CD4-positive, alpha-beta T cell (primary cell): ENCODE results near the gene RANGAP1. TPM values are rescaled to one million over a fixed set of nuclear protein-coding genes. Genes with fewer than 3 reads are reported as not detected.
A peak's percentile ranks its signal among the peaks of the same experiment; 100 is the strongest.

Source experiments
- ATAC-seq: fragments of 200-7000 bp; cut with Tn5 transposase; one replicate; pipeline ENCODE4 v1.10.0; 2022; ENCODE audit warnings: mild to moderate bottlenecking; ENCODE audit not compliant: poor library complexity
- CTCF ChIA-PET: fragments of 350-600 bp; sonication (Branson Sonifier 250); formaldehyde crosslinking; loops from one replicate; lab custom pipeline; 2021; ENCODE audit warnings: antibody characterized with exemption, inconsistent platforms; lab: Charles Lee
- POLR2A ChIA-PET: fragments of 350-600 bp; sonication (Branson Sonifier 250); formaldehyde crosslinking; loops from one replicate; lab custom pipeline; 2021; ENCODE audit warnings: antibody characterized with exemption, inconsistent platforms; lab: Charles Lee
- DNase-seq, 14 experiments: peaks; one replicate each; pipeline ENCODE4 v3.0.0-alpha.2; 2013 to 2020; ENCODE audit warnings: mixed read lengths in 2 of 14
- H3K27ac ChIP-seq, 2 donors: one replicate each; pipeline versions ENCODE4 v1.5.1 to v1.7.0; 2013; ENCODE audit warnings: low read length in 2 of 2, low read depth in 1 of 2, mild to moderate bottlenecking in 1 of 2
- H3K27me3 ChIP-seq, 2 experiments: 1 replicate in 1 of 2; 2 replicates in 1 of 2; pipeline versions ENCODE4 v1.6.1 to v1.7.0; 2013; ENCODE audit warnings: low read length in 2 of 2, control low read depth in 1 of 2, mild to moderate bottlenecking in 1 of 2, moderate library complexity in 1 of 2; ENCODE audit not compliant: insufficient read depth in 2 of 2, control insufficient read depth in 1 of 2
- H3K36me3 ChIP-seq: one replicate; pipeline ENCODE4 v1.6.1; 2013; ENCODE audit warnings: low read length, control low read depth; ENCODE audit not compliant: insufficient read depth
- H3K4me1 ChIP-seq: one replicate; pipeline ENCODE4 v1.6.1; 2013; ENCODE audit warnings: low read length, control low read depth; ENCODE audit not compliant: insufficient read depth
- H3K4me3 ChIP-seq: one replicate; pipeline ENCODE4 v1.5.1; 2013; ENCODE audit warnings: mild to moderate bottlenecking, low read length, moderate library complexity
- H3K9me3 ChIP-seq, 2 experiments: 1 replicate in 1 of 2; 2 replicates in 1 of 2; pipeline versions ENCODE4 v1.6.1 to v1.7.0; 2013; ENCODE audit warnings: low read length in 2 of 2, mild to moderate bottlenecking in 2 of 2, control low read depth in 1 of 2, moderate library complexity in 1 of 2; ENCODE audit not compliant: control insufficient read depth in 1 of 2, insufficient read depth in 1 of 2
- H3K27ac Mint-ChIP-seq: one replicate; pipeline ENCODE4 v1.8.0; 2020; ENCODE audit warnings: mixed read lengths
- H3K27me3 Mint-ChIP-seq: one replicate; pipeline ENCODE4 v1.8.0; 2021; ENCODE audit warnings: mixed read lengths
- H3K36me3 Mint-ChIP-seq: one replicate; pipeline ENCODE4 v1.8.0; 2021; ENCODE audit warnings: low read depth, mixed read lengths
- H3K4me1 Mint-ChIP-seq: one replicate; pipeline ENCODE4 v1.8.0; 2021; ENCODE audit warnings: low read depth, mixed read lengths
- H3K4me3 Mint-ChIP-seq: one replicate; pipeline ENCODE4 v1.8.0; 2020; ENCODE audit warnings: mild to moderate bottlenecking, mixed read lengths
- H3K9me3 Mint-ChIP-seq: one replicate; pipeline ENCODE4 v1.8.0; 2020; ENCODE audit warnings: mixed read lengths
- intact Hi-C, 2 experiments: fragments of 100-400 bp; cut with DNase I in 1 of 2; cut with micrococcal nuclease in 1 of 2; formaldehyde crosslinking; loops; one replicate each; pipeline versions ENCODE4 v1.15.1 to v1.9.0; 2023 to 2025; cut with DNase I, micrococcal nuclease
- total RNA-seq, 174 experiments: library from RNA in 2 of 174; stranded (reverse) in 2 of 174; gene quantifications; one replicate each; pipeline ENCODE4 v1.2.3 and lab custom pipeline; 2021 to 2026
- TF ChIP-seq, protein P1 (sequence below): fragments of 200-600 bp; IDR thresholded peaks from one replicate; pipeline ENCODE4 v1.8.0; 2022; ENCODE audit warnings: antibody characterized with exemption, mild to moderate bottlenecking

Gene RANGAP1
- total RNA-seq, 2 experiments from 2014 or later, result 163 to 172 TPM

DNA sequence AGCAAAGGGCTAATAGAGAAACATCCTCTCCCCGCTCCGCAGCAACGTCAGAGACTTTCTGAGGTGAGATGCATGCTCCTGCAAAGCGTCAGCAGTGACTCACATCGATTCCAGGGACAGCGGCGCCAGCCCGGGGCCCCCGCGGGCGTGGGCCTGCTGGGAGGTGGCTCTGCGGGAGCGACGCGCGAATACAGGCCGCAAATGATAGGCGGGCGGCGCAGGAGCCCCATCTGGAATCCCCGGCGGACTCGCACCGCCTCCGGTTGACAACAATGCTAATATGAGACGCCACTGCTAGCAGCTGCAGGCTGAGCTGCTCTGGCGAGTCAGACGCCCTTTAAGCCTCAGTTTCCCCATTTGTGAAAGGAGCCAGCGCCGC lies 557 bp downstream of the RANGAP1 start:
- Histone ChIP-seq H3K27me3 (no peaks in the 10 kb centered on the region), H3K4me3 (peak overlapping the region; percentile 100), H3K27ac (peak overlapping the region; percentile 95 to 100), H3K36me3 (peaks cover 31% of the 10 kb centered on the region), H3K9me3 (no peaks in the 10 kb centered on the region), H3K4me1 (peaks cover 28% of the 10 kb centered on the region)
- TF ChIP-seq, protein P1, sequence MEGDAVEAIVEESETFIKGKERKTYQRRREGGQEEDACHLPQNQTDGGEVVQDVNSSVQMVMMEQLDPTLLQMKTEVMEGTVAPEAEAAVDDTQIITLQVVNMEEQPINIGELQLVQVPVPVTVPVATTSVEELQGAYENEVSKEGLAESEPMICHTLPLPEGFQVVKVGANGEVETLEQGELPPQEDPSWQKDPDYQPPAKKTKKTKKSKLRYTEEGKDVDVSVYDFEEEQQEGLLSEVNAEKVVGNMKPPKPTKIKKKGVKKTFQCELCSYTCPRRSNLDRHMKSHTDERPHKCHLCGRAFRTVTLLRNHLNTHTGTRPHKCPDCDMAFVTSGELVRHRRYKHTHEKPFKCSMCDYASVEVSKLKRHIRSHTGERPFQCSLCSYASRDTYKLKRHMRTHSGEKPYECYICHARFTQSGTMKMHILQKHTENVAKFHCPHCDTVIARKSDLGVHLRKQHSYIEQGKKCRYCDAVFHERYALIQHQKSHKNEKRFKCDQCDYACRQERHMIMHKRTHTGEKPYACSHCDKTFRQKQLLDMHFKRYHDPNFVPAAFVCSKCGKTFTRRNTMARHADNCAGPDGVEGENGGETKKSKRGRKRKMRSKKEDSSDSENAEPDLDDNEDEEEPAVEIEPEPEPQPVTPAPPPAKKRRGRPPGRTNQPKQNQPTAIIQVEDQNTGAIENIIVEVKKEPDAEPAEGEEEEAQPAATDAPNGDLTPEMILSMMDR, result no peak
- Mint-ChIP-seq H3K36me3 (peaks cover 48% of the 10 kb centered on the region), H3K4me3 (peak overlapping the region; percentile 96), H3K27me3 (no peaks in the 10 kb centered on the region), H3K4me1 (peaks cover 52% of the 10 kb centered on the region), H3K27ac (peak overlapping the region; percentile 100), H3K9me3 (no peaks in the 10 kb centered on the region)
- CTCF ChIA-PET, result interaction anchor here (2.6 to 2.8 kb wide), 2 partner anchors 16 to 48 kb away, joined by 8 to 34 read pairs; partner anchors contain the start of gene ZC3H7B
- POLR2A ChIA-PET, result interaction anchor here (0.5 to 4.2 kb wide), 19 partner anchors 17 to 1784 kb away, joined by 3 to 170 read pairs (median 6); partner anchors contain the start of genes ACO2, MIEF1, PHF5A and PMM1
- peak; percentile 54 for ATAC-seq
- intact Hi-C loops, result loop anchor here (5.0 to 10.0 kb wide), 7 partner anchors 78 to 1157 kb away; partner anchors contain the start of genes TOB2 (in 2 of the 2), ACO2 (in 1 of the 2), L3MBTL2 (in 1 of the 2) and PHF5A (in 1 of the 2)
- DNase-seq, result peak; percentile 56 to 95 (median 78)

DNA sequence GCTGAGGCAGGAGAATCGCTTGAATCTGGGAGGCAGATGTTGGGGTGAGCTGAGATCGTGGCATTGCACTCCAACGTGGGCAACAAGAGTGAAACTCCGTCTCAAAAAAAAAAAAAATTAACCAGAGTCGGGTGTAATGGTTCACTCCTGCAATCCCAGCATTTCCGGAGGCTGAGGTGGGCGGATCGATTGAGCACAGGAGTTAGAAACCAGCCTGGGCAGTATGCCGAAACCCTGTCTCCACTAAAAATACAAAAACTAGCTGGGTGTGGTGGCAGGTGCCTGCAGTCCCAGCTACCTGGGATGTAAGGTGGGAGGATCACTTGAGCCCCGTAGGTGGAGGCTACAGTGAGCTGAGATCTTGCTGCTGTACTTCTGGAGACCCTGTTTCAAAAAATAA lies 1.5 kb downstream of the RANGAP1 start:
- H3K27me3 Mint-ChIP-seq, result no peaks in the 10 kb centered on the region
- intact Hi-C loops, result loop anchor here in 1 of 2 experiments (10.0 kb wide), 2 partner anchors 160 to 260 kb away; partner anchors contain the start of genes POLR3H and TOB2

DNA sequence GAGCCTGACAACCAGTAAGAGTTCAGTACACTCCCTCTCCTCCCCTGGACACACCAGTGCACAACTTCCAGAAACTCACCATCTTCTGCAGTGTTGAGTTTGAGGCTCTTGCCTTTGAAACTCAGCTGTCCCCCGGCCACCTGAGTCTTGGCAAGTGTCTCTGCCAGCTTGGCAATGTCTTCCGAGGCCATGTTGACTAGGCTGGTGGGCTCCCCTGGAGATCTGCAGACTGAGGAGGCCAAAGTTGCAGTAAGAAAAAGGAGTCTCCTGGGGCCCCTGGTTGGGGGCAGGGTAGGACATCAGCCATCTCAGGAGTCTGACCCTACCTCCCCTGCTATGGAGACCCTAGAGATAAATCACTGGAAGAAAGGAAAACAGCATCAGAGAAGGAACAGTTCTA lies 5.1 kb downstream of the RANGAP1 start:
- peaks cover 36% of the 10 kb centered on the region for H3K4me1 Mint-ChIP-seq
- intact Hi-C loops, result loop anchor here in 1 of 2 experiments (10.0 kb wide), 2 partner anchors 164 to 264 kb away; partner anchors contain the start of genes POLR3H and TOB2
- H3K9me3 Mint-ChIP-seq, result no peaks in the 10 kb centered on the region
- POLR2A ChIA-PET, result interaction anchor here (0.6 kb wide), 1 partner anchor 90 kb away, joined by 3 read pairs; no protein-coding TSS in a partner anchor
- Histone ChIP-seq H3K27me3 (no peaks in the 10 kb centered on the region), H3K4me3 (no peak overlapping the region), H3K36me3 (peaks cover 68% of the 10 kb centered on the region), H3K27ac (no peak overlapping the region), H3K4me1 (peaks cover 23% of the 10 kb centered on the region), H3K9me3 (no peaks in the 10 kb centered on the region)
- H3K27me3 Mint-ChIP-seq, result no peaks in the 10 kb centered on the region
- H3K4me3 Mint-ChIP-seq, result no peak overlapping the region
- H3K36me3 Mint-ChIP-seq, result peaks cover 80% of the 10 kb centered on the region
- CTCF ChIA-PET, result interaction anchor here (1.3 kb wide), 1 partner anchor 21 kb away, joined by 7 read pairs; the partner anchor contains the start of gene ZC3H7B
- no peak for ATAC-seq
- no peak for DNase-seq
- TF ChIP-seq, protein P1, result no peak
- peak overlapping the region; percentile 30 for H3K27ac Mint-ChIP-seq

More for the DNA sequence above, 1.5 kb downstream of the RANGAP1 start:
- Histone ChIP-seq H3K36me3 (peaks cover 38% of the 10 kb centered on the region), H3K9me3 (no peaks in the 10 kb centered on the region), H3K27me3 (no peaks in the 10 kb centered on the region), H3K27ac (peak overlapping the region; percentile 95 to 100), H3K4me3 (no peak overlapping the region), H3K4me1 (peaks cover 28% of the 10 kb centered on the region)
- Mint-ChIP-seq H3K4me3 (peak overlapping the region; percentile 96), H3K4me1 (peaks cover 53% of the 10 kb centered on the region), H3K27ac (peak overlapping the region; percentile 100), H3K9me3 (no peaks in the 10 kb centered on the region), H3K36me3 (peaks cover 57% of the 10 kb centered on the region)
- DNase-seq, result no peak
- TF ChIP-seq, protein P1, result no peak
- ChIA-PET CTCF (interaction anchor here (2.6 to 2.8 kb wide), 2 partner anchors 17 to 47 kb away, joined by 8 to 34 read pairs; partner anchors contain the start of gene ZC3H7B), POLR2A (interaction anchor here (0.9 to 4.2 kb wide), 2 partner anchors 18 to 184 kb away, joined by 3 to 170 read pairs; partner anchors contain the start of genes ACO2, PHF5A and ZC3H7B)
- ATAC-seq, result no peak
